M059J (cell line): ENCODE data around the gene APOB. TPM values are rescaled to one million over a fixed set of nuclear protein-coding genes. Genes with fewer than 3 reads are reported as not detected.

ENCODE experiments used
- DNase-seq: peaks from one replicate; pipeline ENCODE4 v3.0.0-alpha.2; 2012; ENCODE audit warnings: low read depth
- total RNA-seq: library from RNA; depleted of rRNA; stranded (reverse); fragments of >200 nt; shearing (Covaris generic); gene quantifications from 2 replicates; pipeline ENCODE4 v1.2.3, GENCODE V29; 2014

APOB gene
- total RNA-seq, 1 experiment from 2014 or later, result not detected

DNA sequence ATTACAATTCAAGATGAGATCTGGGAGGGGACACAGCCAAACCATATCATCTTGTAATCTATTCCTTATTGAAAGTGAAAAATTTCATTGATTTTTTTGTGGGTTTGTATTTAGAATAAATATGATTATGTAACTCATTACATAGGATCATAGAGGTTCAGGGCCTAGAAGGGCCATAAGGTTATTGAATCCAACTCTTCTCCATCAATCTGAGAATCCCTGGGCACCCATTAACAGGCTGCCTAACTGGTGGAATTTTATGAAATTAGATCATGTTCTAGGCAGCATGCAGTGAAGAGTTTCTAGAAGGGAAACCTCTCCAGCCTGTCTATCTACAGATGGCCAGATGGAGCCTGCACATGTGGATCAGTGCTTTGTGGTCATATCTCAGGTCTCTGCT lies 6.3 kb upstream of the APOB start:
- DNase-seq, result no peak

DNA sequence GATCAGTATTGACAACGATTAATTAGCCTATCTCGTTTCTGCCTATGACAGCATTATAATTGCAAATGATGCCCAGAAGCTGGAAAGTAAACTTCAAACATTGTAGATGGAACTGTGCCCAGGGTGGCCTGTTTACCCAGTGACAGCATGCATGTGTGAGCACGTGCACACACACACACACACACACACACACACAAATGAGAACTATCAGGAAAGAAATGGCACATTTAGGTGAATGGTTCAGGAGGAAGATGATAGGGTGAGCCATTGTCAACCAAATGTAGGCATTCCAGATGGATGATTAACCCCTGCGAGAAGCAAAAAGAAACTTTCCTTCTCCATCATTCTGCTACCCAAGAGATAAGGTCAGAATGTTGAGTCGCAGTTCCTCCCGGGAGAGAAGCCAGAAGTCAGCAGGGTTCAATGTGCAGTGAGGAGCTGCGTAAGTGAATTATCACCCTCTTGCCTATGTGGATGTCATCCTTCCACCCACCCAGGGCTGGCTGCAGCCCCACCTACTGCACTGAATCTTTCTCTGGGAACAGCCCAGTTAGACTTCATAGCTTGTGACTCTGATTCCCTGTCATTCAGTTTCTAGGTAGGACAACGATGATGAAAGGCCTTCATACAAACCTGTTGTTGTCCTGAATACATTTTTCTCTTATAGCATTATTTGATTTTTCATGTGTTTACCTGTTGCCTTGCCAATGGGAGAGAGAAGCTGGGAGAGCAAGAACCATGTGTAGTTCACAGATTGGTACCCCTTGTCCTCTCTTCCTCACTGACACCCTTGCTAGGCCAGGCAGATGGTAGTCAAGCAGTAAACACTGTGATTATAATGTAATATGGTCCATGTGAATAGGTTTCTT lies 3.5 kb upstream of the APOB start:
- DNase-seq, result no peak

DNA sequence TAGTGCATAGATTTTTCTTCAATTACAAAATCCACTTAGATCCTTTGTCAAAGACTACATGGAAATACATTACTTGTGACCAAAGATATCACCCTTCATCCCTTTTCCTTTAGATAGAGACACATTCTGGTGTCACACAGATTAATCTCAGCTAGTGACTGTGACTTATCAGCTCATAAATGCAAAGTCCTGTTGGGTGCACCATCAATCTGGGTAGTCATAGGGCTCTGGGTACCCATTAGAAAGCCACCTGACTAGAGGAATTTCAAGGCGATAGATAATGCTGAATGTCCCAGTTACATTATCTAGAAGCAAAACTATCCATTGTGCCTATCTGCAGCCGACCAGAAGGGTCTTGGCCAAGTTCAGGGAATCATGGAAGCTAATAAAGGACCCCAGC lies 2.6 kb upstream of the APOB start:
- DNase-seq, result no peak

DNA sequence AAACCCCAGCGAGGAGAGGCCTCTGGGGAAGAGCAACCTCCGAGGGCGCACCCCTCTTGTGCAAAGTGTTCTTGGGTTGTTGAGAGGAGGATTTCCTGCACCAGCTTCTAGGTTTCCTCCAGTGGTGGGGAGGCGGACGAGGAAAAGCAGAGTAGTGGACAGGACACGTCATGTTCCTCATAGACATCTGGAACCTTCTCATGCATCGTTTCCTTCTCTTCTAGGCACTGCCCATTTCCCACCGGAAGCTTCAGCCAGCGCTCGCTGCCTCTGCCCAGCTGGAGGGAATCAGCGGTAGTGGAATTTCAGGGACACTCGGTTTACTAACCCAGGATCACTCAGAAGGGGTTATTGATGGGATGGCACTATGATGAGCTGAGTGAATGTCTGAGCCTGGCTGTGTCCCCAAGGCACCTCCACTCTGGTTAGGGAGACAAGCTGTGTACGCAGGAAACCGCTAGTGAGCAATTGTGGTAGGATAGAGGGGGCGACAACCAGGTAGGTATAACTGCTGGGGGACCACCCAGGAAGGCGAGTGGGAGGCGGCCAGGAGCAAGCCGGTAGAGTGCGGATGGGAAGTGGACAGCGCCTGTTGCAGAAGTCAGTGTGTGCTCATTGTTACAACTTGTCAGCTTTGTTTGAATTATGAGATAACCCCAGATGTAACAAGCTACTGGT lies 960 bp upstream of the APOB start:
- DNase-seq, result no peak

DNA sequence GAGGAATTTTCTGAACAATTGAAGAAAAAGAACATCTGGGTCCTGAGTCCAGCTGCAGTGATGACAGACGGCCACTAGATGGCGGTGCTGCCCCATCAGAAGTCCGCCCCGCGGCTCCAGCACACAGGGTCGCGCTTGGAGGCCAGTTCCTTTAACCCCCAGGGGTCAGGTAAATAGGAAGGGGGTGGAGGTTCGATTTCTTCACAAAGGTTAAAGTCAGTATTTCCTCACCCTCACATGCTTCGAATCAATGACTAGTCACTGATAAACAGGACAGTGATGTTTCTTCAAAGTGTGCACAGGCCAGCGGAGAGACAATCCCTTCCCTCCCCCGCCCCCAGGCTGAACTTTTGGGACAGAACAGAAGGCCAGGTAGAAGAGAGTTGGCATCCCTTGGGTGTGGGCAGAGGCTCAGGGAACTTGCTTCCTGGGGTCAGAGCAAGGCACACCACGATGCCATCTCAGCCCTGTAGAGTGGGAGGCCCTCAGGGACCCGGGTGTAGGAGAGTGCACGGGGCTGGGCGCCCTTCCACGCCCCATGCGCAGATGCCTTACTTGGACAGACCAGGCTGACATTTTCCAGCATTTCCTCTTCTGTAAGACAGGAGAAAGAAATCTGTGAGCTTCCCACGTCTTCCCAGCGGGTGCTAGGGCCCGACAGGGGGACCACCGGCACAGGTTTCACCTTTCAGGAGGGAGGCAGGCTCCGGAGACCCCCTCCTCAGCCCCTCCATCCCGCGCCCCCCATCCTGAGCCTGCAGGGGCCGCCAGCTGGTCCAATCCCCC lies 722 bp downstream of the APOB start:
- peak; percentile 21 for DNase-seq

DNA sequence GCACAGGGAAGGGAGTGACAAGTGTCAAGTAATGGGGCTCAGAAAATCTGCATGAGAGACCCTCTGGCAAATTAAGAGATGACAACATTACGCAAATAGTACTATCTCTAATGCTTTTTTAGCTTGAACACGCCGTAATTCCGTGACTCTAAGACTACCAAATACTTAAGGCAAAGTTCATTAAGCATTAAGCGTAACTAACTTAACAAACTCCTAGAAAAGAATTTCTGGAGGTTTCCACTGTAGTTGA lies 1.2 kb downstream of the APOB start:
- DNase-seq, result no peak

DNA sequence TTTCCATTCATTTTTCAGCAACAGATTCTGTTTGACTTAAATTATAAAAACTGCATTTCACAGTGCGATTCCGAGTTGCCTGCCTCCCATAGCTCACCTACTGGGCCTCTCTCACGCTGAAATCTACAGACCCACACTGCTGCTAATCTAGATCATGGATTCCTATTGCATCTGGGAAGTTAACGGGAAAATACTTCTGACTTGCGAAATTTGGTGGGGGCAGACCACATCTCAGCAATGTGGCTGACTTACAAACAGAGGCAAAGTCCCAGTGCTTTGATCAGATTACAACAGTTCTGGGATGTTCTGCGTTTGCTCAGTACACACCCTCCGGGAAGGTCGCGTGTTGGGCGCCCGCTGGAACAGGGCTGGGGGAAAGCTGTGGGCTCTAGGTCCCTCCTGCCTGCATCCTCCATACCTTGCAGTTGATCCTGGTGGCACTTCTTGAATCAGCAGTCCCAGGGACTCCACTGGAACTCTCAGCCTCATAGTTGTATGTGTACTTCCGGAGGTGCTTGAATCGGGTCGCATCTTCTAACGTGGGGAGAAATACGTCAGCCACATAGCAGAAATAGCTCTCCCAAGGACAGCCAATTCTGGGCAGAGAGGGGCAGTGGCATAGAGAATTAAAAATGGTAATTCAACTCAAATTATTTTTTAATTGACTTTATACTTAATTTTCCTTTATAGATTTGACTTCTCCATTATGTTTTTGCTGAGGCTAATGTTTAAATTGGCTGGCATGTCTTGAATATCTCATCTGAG lies 1.7 kb downstream of the APOB start:
- no peak for DNase-seq

DNA sequence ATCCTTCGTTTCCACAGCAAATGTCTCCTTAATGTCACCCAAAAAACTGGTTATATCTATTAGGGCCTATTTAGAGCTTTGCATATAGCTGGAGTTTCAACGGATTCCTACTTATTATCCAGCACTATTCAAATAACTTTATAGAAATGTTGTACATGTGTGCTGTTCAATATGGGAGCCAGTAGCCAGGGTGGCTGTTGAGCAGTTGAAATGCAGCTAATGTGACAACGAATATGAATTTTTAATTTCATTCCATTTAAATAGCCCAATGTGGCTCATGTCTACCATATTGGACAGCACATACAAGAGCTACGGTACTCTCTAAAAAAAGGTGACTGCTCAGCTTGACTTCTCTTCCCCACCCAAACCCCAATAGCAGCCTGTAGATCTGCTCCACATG lies 2.4 kb downstream of the APOB start:
- no peak for DNase-seq

DNA sequence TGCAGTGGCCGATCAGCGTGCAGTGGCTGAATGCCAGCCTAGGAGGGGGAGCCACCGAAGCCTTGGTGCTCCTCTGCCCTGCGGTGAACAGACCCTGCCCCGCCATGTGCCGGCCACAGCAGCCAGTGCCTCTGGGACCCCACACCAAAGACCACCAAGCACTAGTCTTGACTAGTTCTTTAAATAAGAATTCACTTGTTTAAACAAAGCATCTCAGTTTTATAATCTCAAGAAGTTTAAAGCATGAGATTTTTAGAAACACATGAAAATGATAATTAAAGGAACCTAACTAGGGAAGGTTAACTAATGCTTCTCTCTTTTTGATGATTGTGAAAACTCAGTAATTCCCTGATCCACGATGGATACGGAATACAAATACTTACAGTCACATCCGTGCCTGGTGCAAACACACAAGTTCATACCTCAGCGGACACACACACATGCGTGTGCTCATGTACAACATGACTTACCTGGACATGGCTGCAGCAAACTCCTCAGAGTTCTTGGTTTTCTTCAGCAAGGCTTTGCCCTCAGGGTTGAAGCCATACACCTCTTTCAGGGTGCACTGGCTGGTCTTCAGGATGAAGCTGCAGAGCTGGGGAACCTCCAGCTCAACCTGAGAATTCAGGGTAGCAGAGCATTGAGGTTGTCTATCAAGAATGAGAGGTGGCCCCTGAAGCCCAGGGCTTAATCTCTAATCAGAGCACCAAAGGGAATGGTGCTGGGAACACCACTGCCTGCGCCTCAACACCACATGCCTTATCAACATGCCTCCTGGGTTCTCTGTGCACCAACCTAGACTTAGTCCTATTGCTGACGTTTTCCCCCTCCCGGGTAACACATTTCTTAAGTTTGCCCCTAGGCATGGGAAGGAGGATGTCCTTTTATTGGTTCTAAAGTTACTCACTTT lies 3.1 kb downstream of the APOB start:
- no peak for DNase-seq

DNA sequence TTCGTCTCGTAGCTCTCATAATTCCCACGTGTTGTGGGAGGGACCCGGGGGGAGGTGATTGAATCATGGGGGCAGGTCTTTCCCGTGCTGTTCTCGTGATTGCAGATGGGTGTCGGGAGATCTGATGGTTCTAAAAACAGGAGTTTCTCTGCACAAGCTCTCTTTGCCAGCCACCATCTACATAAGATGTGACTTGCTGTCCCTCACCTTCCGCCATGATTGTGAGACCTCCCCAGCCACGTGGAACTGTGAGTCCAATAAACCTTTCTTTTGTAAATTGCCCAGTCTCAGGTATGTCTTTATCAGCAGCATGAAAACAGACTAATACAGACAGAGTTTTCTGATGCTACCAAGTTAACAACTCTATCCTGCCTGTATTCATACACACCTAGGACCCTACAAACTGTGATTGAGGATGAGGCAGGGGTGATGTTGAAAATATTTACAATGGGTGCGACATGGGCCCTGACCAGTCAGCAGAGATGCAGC lies 3.9 kb downstream of the APOB start:
- no peak for DNase-seq

DNA sequence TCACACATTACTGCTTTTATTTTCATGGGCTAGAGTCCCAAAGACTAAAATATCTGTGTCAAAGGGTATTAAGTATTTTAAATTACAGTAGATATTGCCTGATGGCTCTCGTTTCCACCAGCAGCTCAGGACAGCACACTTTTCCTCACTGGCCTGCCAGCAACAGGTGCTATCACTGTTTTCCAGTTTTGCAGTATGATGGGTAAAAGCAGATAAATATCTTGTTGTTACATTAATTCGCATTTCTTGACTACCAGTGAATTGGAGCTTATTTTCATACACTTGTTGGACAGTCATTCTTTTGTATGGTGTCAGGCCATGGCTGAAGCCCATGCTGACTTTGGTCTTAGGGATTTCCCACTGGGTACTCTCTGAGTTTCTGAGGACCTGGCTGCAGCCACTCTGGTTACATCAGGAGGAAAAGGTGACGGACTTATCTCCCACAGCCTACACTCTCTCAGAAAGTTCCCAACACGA lies 4.8 kb downstream of the APOB start:
- no peak for DNase-seq

DNA sequence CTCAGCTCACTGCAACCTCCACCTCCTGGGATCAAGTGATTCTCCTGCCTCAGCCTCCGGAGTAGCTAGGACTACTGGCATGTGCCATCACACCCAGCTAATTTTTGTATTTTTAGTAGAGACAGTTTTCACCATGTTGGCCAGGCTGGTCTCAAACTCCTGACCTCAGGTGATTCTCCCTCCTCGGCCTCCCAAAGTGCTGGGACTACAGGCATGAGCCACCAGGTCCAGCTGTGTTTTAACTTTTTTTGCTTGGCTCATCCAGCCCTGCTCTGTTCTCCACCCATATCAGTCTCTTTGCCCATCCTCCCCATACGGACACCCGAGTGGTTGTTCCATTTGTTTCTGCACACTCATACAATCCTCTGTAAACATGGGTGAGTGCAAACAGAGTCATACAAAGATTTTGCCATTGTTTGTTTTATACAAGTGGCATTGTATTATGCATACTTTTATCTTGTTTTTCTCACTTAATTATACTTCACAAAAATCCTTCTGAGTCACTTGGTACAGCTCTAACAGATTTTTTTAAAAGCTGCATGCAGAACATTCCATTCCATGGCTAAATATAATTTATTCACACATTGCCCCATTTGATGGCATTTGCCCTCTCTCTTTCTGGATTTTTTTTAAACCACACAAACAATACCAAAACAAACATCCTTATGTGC lies 5.3 kb downstream of the APOB start:
- DNase-seq, result no peak

DNA sequence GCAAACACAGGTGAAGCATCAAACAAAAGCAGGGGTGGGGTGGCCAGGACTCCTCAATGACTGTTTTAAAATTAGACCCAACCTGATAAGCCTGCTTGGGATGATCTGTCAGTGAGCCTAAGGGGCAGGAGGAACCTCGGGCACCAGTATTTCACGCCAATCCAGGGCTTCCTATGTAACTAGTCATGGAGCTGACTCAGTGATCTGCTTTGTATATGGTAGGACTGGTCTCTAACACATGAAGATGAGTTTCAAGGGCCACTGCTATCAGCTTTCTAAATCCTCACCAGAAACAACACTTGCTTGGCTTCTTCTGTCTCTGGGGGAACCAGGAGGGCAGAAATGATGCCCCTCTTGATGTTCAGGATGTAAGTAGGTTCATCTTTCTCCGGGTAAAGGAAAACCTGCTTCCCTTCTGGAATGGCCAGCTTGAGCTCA lies 6.2 kb downstream of the APOB start:
- no peak for DNase-seq

DNA sequence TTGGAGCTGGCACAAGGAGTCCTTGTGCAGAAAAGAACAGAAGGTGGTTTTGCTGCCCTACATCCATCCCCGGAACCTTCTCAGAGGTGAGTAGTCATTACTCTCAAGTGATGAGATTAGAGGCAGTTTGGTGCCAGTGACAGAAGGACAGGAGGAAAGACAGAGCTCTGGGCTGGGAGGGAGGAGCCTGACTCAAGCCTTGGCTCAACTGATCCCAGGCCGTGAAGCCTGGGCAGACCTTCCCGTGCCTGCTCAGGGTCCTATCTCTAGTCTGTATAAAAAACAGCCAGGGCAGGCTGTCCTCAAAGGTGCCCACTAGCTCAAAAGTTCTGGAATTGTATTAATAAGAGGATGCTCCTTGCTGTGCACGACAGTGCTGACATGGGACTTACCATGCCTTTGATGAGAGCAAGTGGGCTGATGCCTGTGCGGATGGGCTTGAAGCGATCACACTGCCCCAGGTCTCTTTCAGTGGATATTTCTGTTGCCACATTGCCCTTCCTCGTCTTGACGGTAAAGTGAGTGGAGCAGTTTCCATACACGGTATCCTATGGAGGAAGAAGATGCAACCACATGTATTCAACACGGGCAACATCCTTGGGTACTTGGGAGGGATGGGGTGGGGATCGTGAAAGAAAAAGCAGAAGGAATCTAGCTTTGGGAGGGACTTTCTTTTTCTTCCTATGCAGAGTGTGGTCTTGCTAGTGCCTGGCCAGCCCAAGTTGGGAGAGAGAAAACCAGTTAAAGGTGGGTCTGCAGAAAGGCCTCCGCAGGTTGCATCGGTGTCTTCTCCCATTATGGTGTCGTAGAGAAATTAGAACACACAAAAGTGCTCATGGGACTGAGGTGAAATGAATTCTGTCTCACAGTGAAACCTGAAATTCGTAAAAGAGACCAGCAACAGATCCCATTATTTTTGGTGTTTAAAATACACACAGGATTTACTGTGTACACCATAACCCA lies 6.9 kb downstream of the APOB start:
- no peak for DNase-seq

DNA sequence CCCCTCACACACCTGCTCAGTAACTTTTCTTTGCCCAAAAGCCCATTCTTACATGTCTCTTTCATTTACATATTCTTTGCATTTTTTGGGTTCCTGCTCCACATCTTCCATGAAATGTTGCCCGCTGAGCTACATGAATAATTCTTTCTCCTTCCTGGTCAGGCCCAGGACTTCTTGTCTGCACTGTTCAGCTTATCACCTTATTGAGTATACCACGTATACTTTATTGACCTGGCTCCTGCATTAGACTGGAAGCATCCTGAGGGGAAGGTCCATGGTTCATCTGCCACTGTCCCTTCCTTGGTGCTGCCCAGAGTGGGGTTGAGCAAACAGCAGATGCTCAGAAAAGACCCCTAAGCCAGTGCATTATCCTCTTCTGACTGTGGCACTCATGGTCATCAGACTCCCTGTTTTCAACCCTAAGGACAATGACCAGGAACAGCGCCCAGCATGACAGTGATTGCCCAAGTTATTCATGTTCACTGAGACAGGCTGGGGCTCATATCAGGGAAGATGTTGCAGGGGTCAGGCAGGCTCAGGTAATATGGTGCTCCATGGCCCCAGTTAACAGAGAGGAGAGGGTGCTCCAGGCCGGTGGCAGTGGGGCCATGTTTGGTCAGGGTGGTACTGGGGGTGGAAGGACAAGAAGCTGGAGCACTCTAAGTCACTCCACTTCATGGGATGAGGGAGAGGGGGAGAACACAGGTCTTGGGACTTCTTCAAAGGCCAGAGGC lies 7.7 kb downstream of the APOB start:
- DNase-seq, result no peak

DNA sequence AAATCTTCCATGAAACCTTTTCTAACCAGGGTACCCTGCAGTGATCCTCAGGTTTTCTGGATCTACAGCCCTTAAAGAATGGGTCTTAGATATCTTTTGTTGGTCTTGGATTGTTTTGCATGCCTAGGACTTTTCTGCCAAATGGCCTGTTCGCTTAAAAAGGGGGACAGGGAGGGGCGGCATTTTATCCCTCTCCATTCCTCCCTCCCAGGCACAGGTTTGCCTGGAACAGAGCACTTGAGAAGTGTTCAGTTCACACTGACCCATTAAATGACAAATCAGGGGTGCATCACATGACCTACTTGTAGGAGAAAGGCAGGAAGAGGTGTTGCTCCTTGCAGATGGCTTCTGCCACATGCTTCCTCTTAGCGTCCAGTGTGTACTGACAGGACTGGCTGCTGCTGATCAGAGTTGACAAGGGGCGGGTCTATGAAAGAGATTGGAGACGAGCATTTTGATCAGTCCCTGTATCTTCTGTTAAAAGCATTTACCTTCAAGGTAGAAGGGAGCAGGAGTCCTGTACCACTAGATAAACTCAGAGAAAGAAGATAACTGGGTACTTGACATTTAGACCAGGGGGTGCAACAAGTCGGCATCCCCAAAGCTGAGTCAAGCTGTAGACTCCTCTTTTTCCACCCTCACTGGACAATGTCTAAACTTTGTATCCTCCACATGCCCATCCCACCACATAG lies 8.4 kb downstream of the APOB start:
- no peak for DNase-seq

DNA sequence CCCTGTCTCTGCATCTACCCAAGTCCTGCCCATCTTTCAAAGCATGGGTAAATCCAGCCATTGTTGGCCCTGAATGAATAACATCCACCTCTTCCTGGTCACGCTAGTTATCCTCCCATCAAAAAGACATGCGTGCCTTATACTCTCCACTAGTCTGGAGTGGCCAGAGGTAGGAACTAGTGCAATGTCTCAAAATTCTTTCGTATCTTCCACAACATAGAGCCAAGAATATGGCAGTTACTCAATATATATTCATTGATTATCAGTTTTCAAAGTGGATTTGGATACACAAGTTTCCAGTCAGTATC lies 8.9 kb downstream of the APOB start:
- DNase-seq, result no peak
